Peyer's patch (tissue), 4 donors: Measurements from ENCODE around the gene EXOC3.

ENCODE experiments used
- CTCF ChIP-seq, 6 experiments: fragments of 450-650 bp in 4 of 6; fragments of 200-600 bp in 2 of 6; sonication (generic) in 1 of 6; IDR thresholded peaks; one replicate each; pipeline ENCODE4 v1.5.1; 2017 to 2019; ENCODE audit warnings: antibody characterized with exemption in 6 of 6, mild to moderate bottlenecking in 3 of 6, moderate library complexity in 1 of 6
- POLR2A ChIP-seq, 2 donors: fragments of 450-650 bp; IDR thresholded peaks; one replicate each; pipeline ENCODE4 v1.5.1; 2017; ENCODE audit warnings: antibody characterized with exemption in 2 of 2, mild to moderate bottlenecking in 2 of 2, moderate library complexity in 2 of 2

GRCh38 chr5:427415-428087, 15.4 kb upstream of the EXOC3 start:
- TF ChIP-seq CTCF (IDR thresholded peaks at IDR 0.05) (no peak), POLR2A (IDR thresholded peaks at IDR 0.05) (no peak)
